ENCODE measurements around the gene CAMTA1.
"Not testable (repeated sequence)": the region's sequence is repeated elsewhere in the genome, so short reads cannot be mapped to it uniquely, and the experiment has no call there.

Gene CAMTA1

GRCh38 chr1:6810146-6810734, 25.0 kb downstream of the CAMTA1 start:
- not testable (repeated sequence) for DNase-seq

GRCh38 chr1:6811583-6811982, 26.3 kb downstream of the CAMTA1 start:
- DNase-seq: no peak

GRCh38 chr1:6813165-6813564, 27.9 kb downstream of the CAMTA1 start:
- DNase-seq: no peak

GRCh38 chr1:6815726-6816125, 30.5 kb downstream of the CAMTA1 start:
- no peak for DNase-seq

GRCh38 chr1:6819246-6820040, 34.2 kb downstream of the CAMTA1 start:
- no peak for DNase-seq

GRCh38 chr1:6820899-6821298, 35.6 kb downstream of the CAMTA1 start:
- DNase-seq: no peak

GRCh38 chr1:6822530-6823359, 37.5 kb downstream of the CAMTA1 start:
- no peak for DNase-seq

- DNase-seq: no peak
Measured at GRCh38 chr1:6823793-6824192, 38.5 kb downstream of the CAMTA1 start.

- no peak for DNase-seq
Measured at GRCh38 chr1:6824665-6825368, 39.6 kb downstream of the CAMTA1 start.

GRCh38 chr1:6825828-6826227, 40.6 kb downstream of the CAMTA1 start:
- DNase-seq: no peak

GRCh38 chr1:6827079-6827478, 41.8 kb downstream of the CAMTA1 start:
- DNase-seq: no peak

- no peak for DNase-seq
Measured at GRCh38 chr1:6827630-6828165, 42.4 kb downstream of the CAMTA1 start.

- DNase-seq: no peak
Measured at GRCh38 chr1:6831366-6831765, 46.1 kb downstream of the CAMTA1 start.

- not testable (repeated sequence) for DNase-seq
Measured at GRCh38 chr1:6832006-6832405, 46.8 kb downstream of the CAMTA1 start.

GRCh38 chr1:6832531-6833188, 47.4 kb downstream of the CAMTA1 start:
- no peak for DNase-seq

- no peak for DNase-seq
Measured at GRCh38 chr1:6833804-6834203, 48.5 kb downstream of the CAMTA1 start.

- no peak for DNase-seq
Measured at GRCh38 chr1:6834366-6834765, 49.1 kb downstream of the CAMTA1 start.

- DNase-seq: no peak
Measured at GRCh38 chr1:6835139-6835538, 49.9 kb downstream of the CAMTA1 start.

GRCh38 chr1:6842301-6842700, 57.0 kb downstream of the CAMTA1 start:
- DNase-seq: no peak

- DNase-seq: not testable (repeated sequence)
Measured at GRCh38 chr1:6845786-6846185, 60.5 kb downstream of the CAMTA1 start.

GRCh38 chr1:6848816-6849215, 63.6 kb downstream of the CAMTA1 start:
- DNase-seq: no peak

- DNase-seq: no peak
Measured at GRCh38 chr1:6850537-6850936, 65.3 kb downstream of the CAMTA1 start.

Data from bone marrow (tissue), 2 donors.